Measurements from ENCODE around the gene SOAT2. TPM values are rescaled to one million over a fixed set of nuclear protein-coding genes. Genes with fewer than 3 reads are reported as not detected.

The SOAT2 gene
- total RNA-seq, 6 experiments from 2014 or later, result 0.62 to 3.4 (median 0.99) TPM

GRCh38 chr12:53115891-53116648 is 12.8 kb downstream of the SOAT2 start:
- TF ChIP-seq CTCF (IDR thresholded peaks at IDR 0.05) (no peak), POLR2A (IDR thresholded peaks at IDR 0.05) (no peak)
- Histone ChIP-seq H3K36me3 (no peaks in the 10 kb centered on the region), H3K4me3 (no peak overlapping the region), H3K27ac (no peak overlapping the region), H3K27me3 (no peaks in the 10 kb centered on the region), H3K4me1 (no peaks in the 10 kb centered on the region), H3K9me3 (no peaks in the 10 kb centered on the region)
- intact Hi-C loops (cut with DNase I), result no loop called here
- DNase-seq (no peak), ATAC-seq (no peak)
- no CpG with 5 or more reads among the region's 8 CpGs for WGBS (ENCODE audit: insufficient coverage, low coverage, low lambda C conversion rate, missing lambda C conversion rate)

- ATAC-seq, result peak in 1 of 4 donors; percentile 41
- no peaks in the 10 kb centered on the region for H3K36me3 ChIP-seq
Measured at GRCh38 chr12:53118751-53119300, 15.5 kb downstream of the SOAT2 start.

GRCh38 chr12:53120685-53121525 is 17.6 kb downstream of the SOAT2 start:
- H3K9me3 ChIP-seq, result no peaks in the 10 kb centered on the region
- intact Hi-C loops (cut with DNase I), result no loop called here
- no peak for TF ChIP-seq POLR2A (IDR thresholded peaks at IDR 0.05)
- TF ChIP-seq CTCF (IDR thresholded peaks at IDR 0.05), result no peak
- no peaks in the 10 kb centered on the region for H3K4me1 ChIP-seq
- ATAC-seq, result no peak
- DNase-seq, result no peak
- no peak overlapping the region for H3K27ac ChIP-seq
- no peaks in the 10 kb centered on the region for H3K27me3 ChIP-seq
- 85% methylated on average over 10 of the region's 12 CpGs for WGBS (ENCODE audit: insufficient coverage, low coverage, low lambda C conversion rate, missing lambda C conversion rate)
- H3K4me3 ChIP-seq, result no peak overlapping the region
- no peaks in the 10 kb centered on the region for H3K36me3 ChIP-seq

More at GRCh38 chr12:53118751-53119300, 15.5 kb downstream of the SOAT2 start:
- no peak for DNase-seq
- TF ChIP-seq CTCF (IDR thresholded peaks at IDR 0.05) (no peak), POLR2A (IDR thresholded peaks at IDR 0.05) (no peak)
- no peaks in the 10 kb centered on the region for H3K9me3 ChIP-seq
- H3K27ac ChIP-seq, result no peak overlapping the region
- 80% methylated on average over 1 of the region's 8 CpGs for WGBS (ENCODE audit: insufficient coverage, low coverage, low lambda C conversion rate, missing lambda C conversion rate)
- no peaks in the 10 kb centered on the region for H3K4me1 ChIP-seq
- H3K4me3 ChIP-seq, result no peak overlapping the region
- H3K27me3 ChIP-seq, result no peaks in the 10 kb centered on the region
- intact Hi-C loops (cut with DNase I), result no loop called here

GRCh38 chr12:53122961-53123468 is 19.7 kb downstream of the SOAT2 start:
- no peak overlapping the region for H3K4me3 ChIP-seq
- no peak overlapping the region for H3K27ac ChIP-seq
- TF ChIP-seq CTCF (IDR thresholded peaks at IDR 0.05) (no peak), POLR2A (IDR thresholded peaks at IDR 0.05) (no peak)
- WGBS (ENCODE audit: insufficient coverage, low coverage, low lambda C conversion rate, missing lambda C conversion rate), result 94% methylated on average over 2 of the region's 10 CpGs
- intact Hi-C loops (cut with DNase I), result no loop called here
- DNase-seq, result no peak
- no peaks in the 10 kb centered on the region for H3K4me1 ChIP-seq
- no peaks in the 10 kb centered on the region for H3K36me3 ChIP-seq
- H3K27me3 ChIP-seq, result no peaks in the 10 kb centered on the region
- no peaks in the 10 kb centered on the region for H3K9me3 ChIP-seq
- ATAC-seq, result no peak
